ENCODE measurements around the gene COP1.

GRCh38 chr1:176193663-176194062 lies 13.4 kb downstream of the COP1 start:
- TF ChIP-seq CTCF (IDR thresholded peaks at IDR 0.05) (no peak), POLR2A (IDR thresholded peaks at IDR 0.05) (no peak), POLR2AphosphoS5 (IDR thresholded peaks at IDR 0.05) (no peak)
